ELF-1 (cell line): ENCODE results near the gene INPP5K.
A peak's percentile ranks its signal among the peaks of the same experiment; 100 is the strongest.

ENCODE experiments used
- DNase-seq: peaks from one replicate; pipeline ENCODE4 v3.0.0-alpha.2; 2016; ENCODE audit warnings: low read depth, low spot score

INPP5K gene

GRCh38 chr17:1486802-1487695 is 29.4 kb downstream of the INPP5K start:
- peak; percentile 93 for DNase-seq

- peak; percentile 37 for DNase-seq
Measured at GRCh38 chr17:1485423-1486376, 30.7 kb downstream of the INPP5K start.

- DNase-seq, result peak; percentile 84
Measured at GRCh38 chr17:1484676-1485422, 31.6 kb downstream of the INPP5K start.

GRCh38 chr17:1484060-1484535 is 32.3 kb downstream of the INPP5K start:
- no peak for DNase-seq

- DNase-seq, result no peak
Measured at GRCh38 chr17:1482680-1483079, 33.7 kb downstream of the INPP5K start.

GRCh38 chr17:1481736-1482135 is 34.7 kb downstream of the INPP5K start:
- DNase-seq, result no peak

- no peak for DNase-seq
Measured at GRCh38 chr17:1480747-1481465, 35.5 kb downstream of the INPP5K start.

- no peak for DNase-seq
Measured at GRCh38 chr17:1478418-1478817, 38.0 kb downstream of the INPP5K start.

- no peak for DNase-seq
Measured at GRCh38 chr17:1475321-1475854, 41.0 kb downstream of the INPP5K start.

GRCh38 chr17:1474402-1475189 is 41.8 kb downstream of the INPP5K start:
- DNase-seq, result no peak

- DNase-seq, result no peak
Measured at GRCh38 chr17:1473841-1474240, 42.6 kb downstream of the INPP5K start.

- DNase-seq, result no peak
Measured at GRCh38 chr17:1473170-1473569, 43.2 kb downstream of the INPP5K start.

GRCh38 chr17:1471911-1472821 is 44.2 kb downstream of the INPP5K start:
- peak; percentile 44 for DNase-seq

GRCh38 chr17:1471490-1471889 is 44.9 kb downstream of the INPP5K start:
- DNase-seq, result no peak

GRCh38 chr17:1470755-1471462 is 45.5 kb downstream of the INPP5K start:
- no peak for DNase-seq

GRCh38 chr17:1470071-1470754 is 46.2 kb downstream of the INPP5K start:
- no peak for DNase-seq

- DNase-seq, result peak; percentile 79
Measured at GRCh38 chr17:1469231-1469852, 47.1 kb downstream of the INPP5K start.
